K562 (cell line): ENCODE measurements around the gene SEPTIN6. TPM values are rescaled to one million over a fixed set of nuclear protein-coding genes. Genes with fewer than 3 reads are reported as not detected.

Experiments used
- JUN ChIP-seq, 2 experiments: sonication (generic) in 1 of 2; formaldehyde crosslinking in 1 of 2; IDR thresholded peaks; 2 replicates each; pipeline versions ENCODE4 v1.6.1 to v1.8.0; 2012 to 2022; ENCODE audit warnings: borderline replicate concordance in 2 of 2, mild to moderate bottlenecking in 2 of 2, improper control_type of control experiment in 1 of 2, low read depth in 1 of 2, low read length in 1 of 2, missing genetic modification reagents in 1 of 2
- KAT7 ChIP-seq: sonication (generic); formaldehyde crosslinking; IDR thresholded peaks from 2 replicates; pipeline ENCODE4 v1.8.0; 2022; ENCODE audit warnings: missing genetic modification reagents, mild to moderate bottlenecking, borderline replicate concordance
- KLF13 ChIP-seq: fragments of 450-650 bp; IDR thresholded peaks from 2 replicates; pipeline ENCODE4 v1.6.1; 2016; ENCODE audit warnings: missing genetic modification characterization, low read depth, mild to moderate bottlenecking, missing compliant biosample characterization, moderate library complexity, borderline replicate concordance
- MCM3 ChIP-seq: fragments of 450-650 bp; IDR thresholded peaks from 2 replicates; pipeline ENCODE4 v1.6.1; 2016
- PHF21A ChIP-seq: fragments of 450-650 bp; IDR thresholded peaks from 2 replicates; pipeline ENCODE4 v1.6.1; 2017; ENCODE audit warnings: low read depth, borderline replicate concordance
- PTBP1 ChIP-seq: fragments of 200-400 bp; formaldehyde crosslinking; IDR thresholded peaks from 2 replicates; pipeline ENCODE4 v1.6.1; 2017; ENCODE audit warnings: low read depth, low read length
- PTTG1 ChIP-seq: fragments of 450-650 bp; IDR thresholded peaks from 2 replicates; pipeline ENCODE4 v1.6.1; 2016; ENCODE audit warnings: low read depth, mild to moderate bottlenecking, missing genetic modification characterization, missing compliant biosample characterization
- RAD51 ChIP-seq: fragments of 450-650 bp; IDR thresholded peaks from 2 replicates; pipeline ENCODE4 v1.7.1; 2016; ENCODE audit warnings: low read depth, mild to moderate bottlenecking, borderline replicate concordance
- SIX5 ChIP-seq, 2 experiments: IDR thresholded peaks; 2 replicates each; pipeline ENCODE4 v1.6.1; 2011; ENCODE audit warnings: low read length in 2 of 2, borderline replicate concordance in 1 of 2, low read depth in 1 of 2, mild to moderate bottlenecking in 1 of 2, moderate library complexity in 1 of 2; ENCODE audit not compliant: insufficient read depth in 1 of 2
- ZNF175 ChIP-seq: fragments of 200-800 bp; sonication (Bioruptor generic); IDR thresholded peaks from 2 replicates; pipeline ENCODE4 v1.6.1; 2016; ENCODE audit warnings: low read depth, mild to moderate bottlenecking, missing genetic modification characterization, missing compliant biosample characterization
- ZNF224 ChIP-seq: sonication (generic); formaldehyde crosslinking; IDR thresholded peaks from 2 replicates; pipeline ENCODE4 v1.8.0; 2022; ENCODE audit warnings: mild to moderate bottlenecking, missing genetic modification reagents
- polyA plus RNA-seq, 8 experiments: library from polyadenylated mRNA; depleted of rRNA in 4 of 8; stranded (reverse) in 5 of 8; unstranded in 3 of 8; fragments of >200 nt; fragmentation: Nextera tagmentation in 2 of 8; fragmentation: Illumina TruSeq in 1 of 8; extraction: Ambion mirVana in 2 of 8; extraction: Trizol in 1 of 8; gene quantifications; 2 replicates each; pipeline versions ENCODE4 v1.2.1 to v1.2.3, GENCODE V29; 2011 to 2014; ENCODE audit warnings: inconsistent platforms in 1 of 8, missing spikeins in 1 of 8
- total RNA-seq, 7 experiments: library from RNA; depleted of rRNA in 6 of 7; stranded (reverse); fragments of >200 nt in 6 of 7; fragmentation: Illumina TruSeq in 2 of 7; extraction: Trizol in 2 of 7; gene quantifications; 2 replicates each; pipeline versions ENCODE4 v1.2.1 to v1.2.3, GENCODE V29; 2011 to 2021; ENCODE audit warnings: low replicate concordance in 1 of 7
- TF ChIP-seq, protein P1 (sequence below), 2 experiments: fragments of 450-650 bp; IDR thresholded peaks; 2 replicates each; pipeline ENCODE4 v1.6.1; 2016; ENCODE audit warnings: mild to moderate bottlenecking in 2 of 2, borderline replicate concordance in 1 of 2, low read depth in 1 of 2, moderate library complexity in 1 of 2
- TF ChIP-seq, protein P2 (sequence below): fragments of 450-650 bp; IDR thresholded peaks from 2 replicates; pipeline ENCODE4 v1.7.1; 2018; ENCODE audit warnings: mild to moderate bottlenecking, low read depth; ENCODE audit not compliant: partially characterized antibody

Gene SEPTIN6
- total and polyA plus RNA-seq, 9 of the 15 experiments (the other 6 are each of a cell fraction or from before 2014, with no cell fraction given): 8.4 to 67.0 (median 37.8) TPM

- TF ChIP-seq, protein P1, sequence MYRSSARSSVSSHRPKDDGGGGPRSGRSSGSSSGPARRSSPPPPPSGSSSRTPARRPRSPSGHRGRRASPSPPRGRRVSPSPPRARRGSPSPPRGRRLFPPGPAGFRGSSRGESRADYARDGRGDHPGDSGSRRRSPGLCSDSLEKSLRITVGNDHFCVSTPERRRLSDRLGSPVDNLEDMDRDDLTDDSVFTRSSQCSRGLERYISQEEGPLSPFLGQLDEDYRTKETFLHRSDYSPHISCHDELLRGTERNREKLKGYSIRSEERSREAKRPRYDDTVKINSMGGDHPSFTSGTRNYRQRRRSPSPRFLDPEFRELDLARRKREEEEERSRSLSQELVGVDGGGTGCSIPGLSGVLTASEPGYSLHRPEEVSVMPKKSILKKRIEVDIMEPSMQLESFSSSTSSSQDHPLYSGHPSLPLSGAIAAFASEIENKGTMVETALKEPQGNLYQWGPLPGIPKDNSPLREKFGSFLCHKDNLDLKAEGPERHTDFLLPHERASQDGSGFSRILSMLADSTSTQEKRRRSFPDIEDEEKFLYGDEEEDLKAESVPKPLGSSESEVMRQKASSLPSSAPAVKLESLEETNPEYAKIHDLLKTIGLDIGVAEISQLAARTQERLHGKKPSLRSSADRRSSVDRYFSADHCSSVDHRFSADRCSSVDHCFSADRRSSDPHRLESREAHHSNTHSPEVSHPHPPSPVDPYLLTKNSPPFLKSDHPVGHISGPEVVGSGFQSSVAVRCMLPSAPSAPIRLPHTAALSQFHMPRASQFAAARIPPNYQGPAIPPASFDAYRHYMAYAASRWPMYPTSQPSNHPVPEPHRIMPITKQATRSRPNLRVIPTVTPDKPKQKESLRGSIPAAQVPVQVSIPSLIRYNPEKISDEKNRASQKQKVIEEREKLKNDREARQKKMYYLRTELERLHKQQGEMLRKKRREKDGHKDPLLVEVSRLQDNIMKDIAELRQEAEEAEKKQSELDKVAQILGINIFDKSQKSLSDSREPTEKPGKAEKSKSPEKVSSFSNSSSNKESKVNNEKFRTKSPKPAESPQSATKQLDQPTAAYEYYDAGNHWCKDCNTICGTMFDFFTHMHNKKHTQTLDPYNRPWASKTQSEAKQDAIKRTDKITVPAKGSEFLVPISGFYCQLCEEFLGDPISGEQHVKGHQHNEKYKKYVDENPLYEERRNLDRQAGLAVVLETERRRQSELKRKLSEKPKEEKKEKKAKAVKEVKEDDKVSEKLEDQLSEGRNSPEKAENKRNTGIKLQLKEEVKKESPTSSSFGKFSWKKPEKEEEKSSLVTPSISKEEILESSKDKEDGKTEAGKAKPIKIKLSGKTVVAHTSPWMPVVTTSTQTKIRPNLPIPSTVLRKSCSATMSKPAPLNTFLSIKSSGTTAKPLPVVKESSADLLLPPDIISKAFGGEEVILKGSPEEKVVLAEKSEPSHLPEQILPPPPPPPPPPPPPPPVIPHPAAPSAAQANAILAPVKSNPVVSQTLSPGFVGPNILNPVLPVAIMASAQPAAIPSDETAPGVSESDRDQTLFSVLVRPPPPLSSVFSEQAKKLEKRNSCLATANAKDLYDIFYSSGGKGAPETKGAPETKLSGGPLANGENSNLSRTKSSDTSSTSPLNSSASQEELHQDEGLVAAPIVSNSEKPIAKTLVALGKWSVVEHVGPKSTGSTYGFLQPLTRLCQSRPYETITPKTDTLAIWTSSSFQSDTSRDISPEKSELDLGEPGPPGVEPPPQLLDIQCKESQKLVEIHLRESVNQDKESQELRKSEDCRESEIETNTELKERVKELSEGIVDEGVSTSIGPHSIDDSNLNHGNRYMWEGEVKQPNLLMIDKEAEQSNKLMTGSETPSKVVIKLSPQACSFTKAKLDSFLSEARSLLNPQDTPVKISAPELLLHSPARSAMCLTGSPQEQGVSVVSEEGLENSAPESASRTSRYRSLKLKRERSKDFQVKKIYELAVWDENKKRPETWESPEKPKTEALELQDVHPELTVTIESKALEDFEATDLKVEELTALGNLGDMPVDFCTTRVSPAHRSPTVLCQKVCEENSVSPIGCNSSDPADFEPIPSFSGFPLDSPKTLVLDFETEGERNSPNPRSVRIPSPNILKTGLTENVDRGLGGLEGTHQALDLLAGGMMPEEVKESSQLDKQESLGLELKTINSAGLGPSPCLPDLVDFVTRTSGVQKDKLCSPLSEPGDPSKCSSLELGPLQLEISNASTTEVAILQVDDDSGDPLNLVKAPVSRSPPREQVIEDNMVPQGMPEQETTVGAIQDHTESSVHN (IDR thresholded peaks at IDR 0.05; ENCODE audit: borderline replicate concordance in 1 of 2, low read depth in 1 of 2): no peak
- no peak for TF ChIP-seq ZNF224
- TF ChIP-seq KAT7 (CRISPR knock-in tag): no peak
- no peak for TF ChIP-seq PTTG1
- no peak for TF ChIP-seq PHF21A
- no peak for TF ChIP-seq SIX5 (IDR thresholded peaks at IDR 0.05; ENCODE audit: borderline replicate concordance in 1 of 2, insufficient read depth in 1 of 2, low read depth in 1 of 2, low read length in 2 of 2)
- no peak for TF ChIP-seq PTBP1
- no peak for TF ChIP-seq MCM3
- no peak for TF ChIP-seq RAD51
- TF ChIP-seq, protein P2, sequence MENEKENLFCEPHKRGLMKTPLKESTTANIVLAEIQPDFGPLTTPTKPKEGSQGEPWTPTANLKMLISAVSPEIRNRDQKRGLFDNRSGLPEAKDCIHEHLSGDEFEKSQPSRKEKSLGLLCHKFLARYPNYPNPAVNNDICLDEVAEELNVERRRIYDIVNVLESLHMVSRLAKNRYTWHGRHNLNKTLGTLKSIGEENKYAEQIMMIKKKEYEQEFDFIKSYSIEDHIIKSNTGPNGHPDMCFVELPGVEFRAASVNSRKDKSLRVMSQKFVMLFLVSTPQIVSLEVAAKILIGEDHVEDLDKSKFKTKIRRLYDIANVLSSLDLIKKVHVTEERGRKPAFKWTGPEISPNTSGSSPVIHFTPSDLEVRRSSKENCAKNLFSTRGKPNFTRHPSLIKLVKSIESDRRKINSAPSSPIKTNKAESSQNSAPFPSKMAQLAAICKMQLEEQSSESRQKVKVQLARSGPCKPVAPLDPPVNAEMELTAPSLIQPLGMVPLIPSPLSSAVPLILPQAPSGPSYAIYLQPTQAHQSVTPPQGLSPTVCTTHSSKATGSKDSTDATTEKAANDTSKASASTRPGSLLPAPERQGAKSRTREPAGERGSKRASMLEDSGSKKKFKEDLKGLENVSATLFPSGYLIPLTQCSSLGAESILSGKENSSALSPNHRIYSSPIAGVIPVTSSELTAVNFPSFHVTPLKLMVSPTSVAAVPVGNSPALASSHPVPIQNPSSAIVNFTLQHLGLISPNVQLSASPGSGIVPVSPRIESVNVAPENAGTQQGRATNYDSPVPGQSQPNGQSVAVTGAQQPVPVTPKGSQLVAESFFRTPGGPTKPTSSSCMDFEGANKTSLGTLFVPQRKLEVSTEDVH: no peak
- no peak for TF ChIP-seq ZNF175 (CRISPR knock-in tag)
- TF ChIP-seq JUN (IDR thresholded peaks at IDR 0.05; ENCODE audit: borderline replicate concordance, low read depth, low read length): peak; percentile 94
- TF ChIP-seq JUN (CRISPR knock-in tag; IDR thresholded peaks at IDR 0.05; ENCODE audit: borderline replicate concordance): peak; percentile 84; the same call in 1 of the 2 replicates
- TF ChIP-seq KLF13: no peak
Measured at GRCh38 chrX:119690921-119691716, 1.8 kb downstream of the SEPTIN6 start (continued).
